ELF-1 (cell line): ENCODE results near the gene SALL4.
"Not testable (repeated sequence)": the region's sequence is repeated elsewhere in the genome, so short reads cannot be mapped to it uniquely, and the experiment has no call there.

ENCODE experiments used
- DNase-seq: peaks from one replicate; pipeline ENCODE4 v3.0.0-alpha.2; 2016; ENCODE audit warnings: low read depth, low spot score

Gene SALL4

DNA sequence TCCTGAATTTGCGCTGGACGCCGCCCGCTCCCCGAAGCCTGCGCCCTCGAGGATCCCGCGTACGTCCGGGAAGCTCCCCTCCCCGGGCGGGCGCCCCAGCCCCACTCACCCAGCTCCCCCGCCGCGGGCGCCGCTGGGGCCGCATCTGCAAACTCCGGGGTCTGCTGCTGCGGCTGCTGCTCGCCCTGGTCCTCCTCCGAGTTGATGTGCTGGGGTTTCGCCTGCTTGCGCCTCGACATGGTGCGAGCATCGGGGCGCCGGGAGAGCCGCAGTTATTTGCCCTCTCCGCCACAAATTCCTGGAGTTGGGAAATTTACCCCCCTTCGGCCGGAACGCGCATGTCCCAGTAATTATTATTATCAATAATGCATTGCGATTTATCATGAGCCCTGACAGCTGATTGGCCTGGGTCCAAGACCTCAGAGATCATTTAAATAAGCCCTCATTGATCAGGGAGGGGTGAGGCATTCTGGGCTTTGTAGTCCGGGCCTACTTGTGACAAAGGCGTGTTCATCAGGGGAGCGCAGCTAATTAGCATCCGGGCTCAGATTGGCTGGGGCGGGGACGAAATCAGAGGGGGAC lies at the start of gene SALL4:
Gene SALL4 (minus strand): TSS at position 352 of the 582 bp plus-strand sequence. CDS start 113 bp downstream, at position 239.
- peak; percentile 93 for DNase-seq

DNA sequence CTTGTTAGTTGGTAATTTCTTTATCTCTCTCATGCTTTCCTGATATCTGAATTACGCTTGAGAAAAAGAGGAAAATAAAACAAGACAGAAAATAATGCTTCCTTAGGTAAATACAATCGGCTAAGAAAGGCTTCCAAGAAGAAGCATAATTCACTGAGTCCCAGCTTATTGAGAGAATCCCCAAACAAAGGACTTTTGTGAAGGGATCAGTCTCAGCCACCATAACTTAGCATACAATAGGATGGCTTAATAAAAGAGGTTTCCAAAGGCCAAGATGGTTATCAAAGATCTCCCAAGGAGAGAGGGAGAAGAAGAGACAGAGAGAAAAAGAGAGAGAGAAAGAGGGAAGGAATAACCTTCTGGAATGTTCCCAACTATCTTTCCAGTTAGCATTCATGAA lies 46.0 kb upstream of the SALL4 start:
- no peak for DNase-seq

DNA sequence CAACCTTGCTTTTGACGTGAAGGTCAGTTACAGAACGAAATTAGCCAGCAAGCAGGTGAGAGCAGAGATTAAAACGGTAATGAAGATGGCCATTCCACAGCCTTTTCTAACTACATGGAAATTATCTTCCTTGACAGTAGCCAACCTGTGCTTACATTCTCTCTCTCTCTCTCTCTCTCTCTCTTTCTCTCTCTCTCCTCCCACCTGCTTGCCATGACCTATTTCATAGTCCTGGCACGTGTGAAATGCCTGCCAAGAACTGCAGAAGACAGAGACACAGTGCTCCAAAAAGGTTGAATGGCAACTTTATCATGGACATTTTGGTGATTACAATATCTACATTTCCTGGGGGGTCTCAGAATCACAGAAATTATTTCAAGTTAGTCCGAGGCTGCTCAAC lies 38.5 kb upstream of the SALL4 start:
- DNase-seq = no peak

DNA sequence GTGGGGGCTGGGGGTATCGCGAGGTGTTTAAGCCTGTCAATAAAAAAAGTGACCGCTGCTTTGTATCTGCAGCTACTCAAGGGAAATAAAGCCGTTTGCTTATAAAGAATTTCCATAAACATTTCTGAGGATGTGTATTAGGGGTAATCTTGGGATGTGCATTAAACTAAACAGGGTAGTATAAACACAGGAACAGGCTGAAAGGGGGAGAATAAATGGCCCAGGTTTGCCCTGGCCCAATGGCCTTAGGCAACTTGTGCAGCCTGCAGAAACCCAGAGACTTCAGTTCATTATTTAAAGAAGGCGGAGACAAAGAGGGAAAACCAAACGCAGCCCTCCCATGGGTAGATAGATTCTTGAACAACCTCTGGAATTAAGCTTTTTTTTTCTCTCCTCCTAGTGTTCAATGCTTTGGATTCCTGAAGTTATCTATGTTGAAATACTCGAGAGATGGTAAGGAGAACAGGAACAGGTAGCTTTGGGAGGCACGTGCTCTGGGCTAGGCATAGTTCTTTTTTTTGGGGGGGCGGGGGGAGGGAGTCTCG lies 35.6 kb upstream of the SALL4 start:
- peak; percentile 44 for DNase-seq

DNA sequence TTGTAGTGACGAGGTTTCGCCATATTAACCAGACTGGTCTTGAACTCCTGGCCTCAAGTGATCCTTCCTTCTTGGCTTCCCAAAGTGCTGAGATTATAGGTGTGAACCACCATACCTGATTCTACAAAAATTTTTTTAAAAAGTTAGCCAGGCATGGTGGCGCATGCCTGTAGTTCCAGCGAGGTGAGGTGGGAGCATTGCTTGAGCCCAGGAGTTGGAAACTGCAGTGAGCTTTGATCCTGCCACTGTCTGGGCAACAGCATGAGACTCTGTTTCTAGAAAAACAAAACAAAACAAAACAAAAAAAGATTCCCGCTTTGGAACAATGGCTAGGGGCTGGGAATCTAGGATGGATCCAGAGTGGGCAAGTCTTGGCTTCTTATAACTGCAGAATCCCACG lies 35.1 kb upstream of the SALL4 start:
- no peak for DNase-seq

DNA sequence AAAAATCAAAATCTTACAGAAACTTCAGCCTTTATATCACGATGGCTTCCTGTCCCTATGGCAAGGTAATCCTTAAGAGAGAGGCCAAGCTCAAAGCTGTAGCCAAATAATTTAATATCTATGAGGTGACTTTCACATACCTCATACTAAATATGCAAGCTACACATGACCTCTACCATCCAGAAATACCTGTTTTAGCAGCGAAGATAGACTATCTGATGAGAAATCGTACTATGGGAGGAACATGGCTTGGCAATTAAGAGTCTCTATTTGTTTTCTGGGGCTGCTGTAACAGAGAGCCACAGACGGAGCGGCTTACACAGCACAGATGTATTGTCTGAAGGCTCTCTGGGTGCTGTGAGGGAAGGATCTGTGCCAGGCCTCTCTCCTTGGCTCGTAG lies 31.0 kb upstream of the SALL4 start:
- no peak for DNase-seq

DNA sequence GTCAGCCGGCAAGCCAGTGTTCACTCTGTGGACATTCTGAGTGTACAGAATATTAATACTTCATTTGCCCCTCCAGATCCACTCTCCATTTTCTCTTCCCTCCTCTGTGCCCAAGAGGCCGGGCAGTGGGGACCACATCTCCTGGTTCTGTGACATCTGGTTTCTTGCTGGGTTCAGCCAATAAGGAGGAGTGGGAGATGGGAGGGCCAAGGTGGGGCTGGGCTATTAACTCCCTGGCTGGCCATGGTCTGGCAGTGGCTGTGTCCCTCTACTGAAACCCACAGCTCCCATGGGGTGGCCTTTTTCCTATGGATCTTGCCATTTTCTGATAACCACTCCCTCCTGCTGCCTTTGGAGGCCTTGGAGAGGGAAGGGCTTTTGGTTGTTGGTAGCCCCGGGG lies 30.0 kb upstream of the SALL4 start:
- no peak for DNase-seq

DNA sequence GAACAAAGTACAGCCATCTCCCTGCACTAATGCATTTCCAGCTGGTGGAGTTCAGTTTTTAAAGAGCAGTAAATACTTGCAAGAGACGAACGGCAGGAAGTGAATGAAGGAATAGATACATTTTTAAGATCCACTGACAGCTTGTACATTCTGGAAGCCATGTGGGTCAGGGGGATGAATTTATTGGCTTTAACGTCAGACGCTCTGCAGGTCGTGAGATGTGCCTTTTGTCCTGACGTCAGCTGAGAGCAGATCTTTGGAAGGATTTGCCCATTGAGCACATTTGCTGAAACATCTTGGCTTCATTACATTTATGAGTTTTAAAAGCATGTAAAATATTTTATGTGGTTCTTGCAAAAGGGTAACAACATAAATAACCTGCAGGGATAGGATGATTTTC lies 29.5 kb upstream of the SALL4 start:
- no peak for DNase-seq

DNA sequence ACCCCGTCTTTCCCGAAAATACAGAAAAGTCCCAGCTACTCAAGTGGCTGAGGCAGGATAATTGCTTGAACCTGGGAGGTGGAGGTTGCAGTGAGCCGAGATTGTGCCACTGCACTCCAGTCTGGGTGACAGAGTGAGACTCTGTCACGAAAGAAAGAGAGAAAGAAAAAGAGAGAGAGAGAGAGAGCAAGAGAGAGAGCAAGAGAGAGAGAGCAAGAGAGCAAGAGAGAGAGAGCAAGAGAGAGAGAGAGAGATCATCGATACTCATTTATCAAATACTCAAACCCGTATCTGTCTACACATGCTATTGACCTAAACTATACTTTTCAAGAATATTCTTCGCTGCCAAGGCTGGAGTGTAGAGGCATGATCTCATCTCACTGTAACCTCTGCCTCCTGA lies 28.2 kb upstream of the SALL4 start:
- no peak for DNase-seq

DNA sequence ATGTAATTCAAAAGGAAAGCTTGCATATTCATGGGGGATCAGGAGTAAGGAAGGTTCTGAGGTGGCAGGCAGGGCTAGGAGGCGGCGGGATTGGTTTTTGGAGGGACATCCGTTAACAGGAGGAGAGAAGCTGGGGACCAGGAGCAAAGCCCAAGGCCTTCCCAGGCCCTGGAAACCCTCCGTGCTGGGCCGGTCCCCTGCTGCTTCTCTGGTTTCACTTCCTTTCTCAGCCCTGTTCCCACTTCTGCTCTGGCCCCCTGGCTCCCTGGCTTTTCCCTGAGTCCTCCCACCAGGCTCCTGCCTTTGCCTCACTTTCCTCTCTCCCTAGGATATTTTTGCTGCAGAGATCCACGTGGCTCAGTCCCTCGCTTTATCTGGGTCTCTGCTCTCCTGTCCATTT lies 26.4 kb upstream of the SALL4 start:
- DNase-seq = peak; percentile 33

DNA sequence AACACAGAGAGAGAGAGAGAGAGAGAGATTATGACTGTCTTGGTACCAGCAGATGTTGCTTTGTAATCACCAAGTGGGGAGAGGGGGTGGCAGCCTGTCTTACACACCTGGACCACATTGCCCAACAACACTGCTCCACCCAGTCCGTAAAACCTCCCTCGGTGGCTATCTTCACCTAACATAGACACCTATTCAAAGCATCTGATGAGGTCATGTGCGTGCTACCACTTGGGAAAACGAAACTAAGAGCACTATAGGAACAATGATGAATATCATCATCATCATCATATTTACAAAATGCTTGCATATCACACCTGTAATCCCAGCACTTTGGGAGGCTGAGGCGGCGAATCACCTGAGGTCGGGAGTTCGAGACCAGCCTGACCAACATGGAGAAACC lies 24.1 kb upstream of the SALL4 start:
- no peak for DNase-seq

DNA sequence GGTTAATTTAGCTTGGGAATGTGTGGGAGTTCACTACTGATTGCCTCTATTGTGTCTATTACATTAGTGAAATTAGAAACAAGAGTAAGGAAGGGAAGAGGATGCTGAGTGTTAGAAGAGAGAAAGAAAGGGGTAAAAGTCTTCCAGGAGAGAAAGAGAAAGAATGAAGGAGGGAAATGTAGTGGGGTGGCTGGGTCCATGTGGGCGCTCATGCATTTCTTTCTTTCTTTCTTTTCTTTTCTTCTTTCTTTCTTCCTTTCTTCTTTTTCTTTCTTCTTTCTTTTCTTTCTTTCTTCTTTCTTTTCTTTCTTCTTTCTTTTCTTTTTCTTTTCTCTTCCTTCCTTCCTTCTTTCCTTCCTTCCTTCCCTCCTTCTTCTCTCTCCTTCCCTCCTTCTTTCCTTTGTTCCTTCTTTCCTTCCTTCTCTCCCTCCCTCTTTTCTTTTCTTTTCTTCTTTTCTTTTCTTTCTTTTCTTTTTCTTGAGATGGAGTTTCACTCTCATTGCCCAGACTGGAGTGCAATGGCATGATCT lies 16.2 kb upstream of the SALL4 start:
- DNase-seq = no peak

DNA sequence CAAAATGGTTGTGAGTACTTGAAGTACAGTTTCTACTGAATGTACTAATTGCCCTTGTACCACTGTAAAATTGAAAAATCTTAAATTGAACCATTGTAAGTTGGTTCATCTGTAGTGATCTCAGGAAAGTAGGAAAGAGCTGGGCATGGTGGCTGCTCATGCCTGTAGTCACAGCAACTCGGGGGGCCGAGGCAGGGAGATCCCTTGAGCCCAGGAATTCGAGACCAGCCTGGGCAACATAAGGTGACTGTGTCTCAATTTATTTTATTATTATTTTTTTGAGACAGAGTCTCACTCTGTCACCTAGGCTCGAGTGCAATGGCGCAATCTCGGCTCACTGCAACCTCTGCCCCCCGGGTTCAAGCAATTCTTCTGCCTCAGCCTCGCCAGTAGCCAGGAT lies 14.5 kb upstream of the SALL4 start:
- DNase-seq = not testable (repeated sequence)

DNA sequence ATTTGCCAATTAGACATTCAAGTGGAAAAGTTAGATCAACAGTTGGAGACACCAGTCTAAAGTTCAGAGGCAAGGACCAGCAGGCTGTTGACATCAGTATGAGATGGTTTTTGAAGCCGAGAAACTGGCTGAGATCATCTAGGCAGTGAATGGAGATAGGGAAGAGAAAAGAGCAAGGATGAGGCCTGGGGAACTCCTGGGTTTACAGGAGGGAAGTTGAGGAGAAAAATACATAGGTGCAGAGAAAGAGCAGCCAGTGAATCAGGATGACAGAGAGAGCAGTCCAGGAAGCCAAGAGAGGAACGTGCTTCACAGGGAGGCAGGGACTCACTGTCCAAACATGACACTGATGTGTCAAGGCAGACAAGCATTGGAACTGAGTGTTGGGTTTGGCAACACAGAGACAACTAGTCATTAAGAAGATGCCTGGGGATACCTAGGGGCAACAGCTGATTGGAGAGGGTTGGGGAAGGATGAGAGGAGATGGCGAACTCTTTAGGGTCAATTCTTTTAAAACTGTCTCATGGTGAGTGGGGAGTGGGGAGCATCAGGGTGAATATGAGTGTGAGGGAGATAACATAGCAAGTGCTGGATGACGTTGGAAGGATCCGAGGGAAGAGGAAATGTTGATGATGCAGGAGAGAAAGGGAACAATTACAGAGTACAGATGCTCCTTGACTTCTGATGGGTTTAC lies 13.2 kb upstream of the SALL4 start:
- no peak for DNase-seq

DNA sequence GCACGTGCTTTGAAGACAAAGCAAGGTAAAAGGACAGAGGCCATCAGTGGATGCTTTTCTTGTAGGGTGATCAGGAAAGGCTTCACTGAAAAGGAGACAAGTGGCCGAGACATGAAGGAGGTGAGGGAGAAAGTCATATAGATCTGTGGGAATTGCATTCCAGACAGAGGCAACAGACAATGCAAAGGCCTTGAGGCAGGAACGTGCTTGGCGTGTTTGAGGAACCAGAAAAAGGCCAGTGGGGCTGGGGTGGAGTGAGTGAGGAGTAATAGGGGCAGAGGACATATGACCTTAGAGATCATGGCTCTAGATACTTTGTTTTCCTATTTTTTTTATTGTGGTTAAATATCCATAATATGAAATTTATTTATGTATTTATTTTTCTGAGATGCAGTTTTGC lies 10.5 kb upstream of the SALL4 start:
- DNase-seq = peak; percentile 51

DNA sequence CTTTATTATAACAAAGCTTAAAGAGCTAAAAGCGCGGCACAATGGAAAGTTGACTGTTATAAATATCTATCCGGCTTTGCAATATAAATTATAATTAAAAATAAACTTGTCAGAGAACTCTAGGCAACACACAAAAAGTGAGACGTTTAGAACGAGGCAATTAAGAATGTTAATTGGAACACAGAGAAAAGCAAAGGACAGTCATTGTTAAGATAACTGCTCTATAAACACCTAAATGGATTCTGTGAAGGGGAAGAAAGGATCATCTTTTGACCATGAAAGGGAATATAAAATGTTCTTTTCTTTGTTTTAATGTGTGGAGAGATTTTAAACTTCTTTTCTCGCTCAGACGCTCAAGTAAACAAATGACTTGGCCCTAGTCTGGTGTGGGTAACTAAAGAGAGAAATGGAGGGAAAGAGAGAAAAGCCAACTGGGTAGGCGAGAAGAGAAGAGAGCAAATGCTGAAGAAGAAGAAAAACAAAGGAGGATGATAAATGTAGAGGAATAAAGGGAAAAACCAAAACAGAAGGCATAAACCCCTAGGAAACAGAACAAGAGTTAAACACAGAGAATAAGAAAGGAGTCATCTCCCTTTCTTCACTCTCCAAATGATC lies 9.3 kb upstream of the SALL4 start:
- no peak for DNase-seq

DNA sequence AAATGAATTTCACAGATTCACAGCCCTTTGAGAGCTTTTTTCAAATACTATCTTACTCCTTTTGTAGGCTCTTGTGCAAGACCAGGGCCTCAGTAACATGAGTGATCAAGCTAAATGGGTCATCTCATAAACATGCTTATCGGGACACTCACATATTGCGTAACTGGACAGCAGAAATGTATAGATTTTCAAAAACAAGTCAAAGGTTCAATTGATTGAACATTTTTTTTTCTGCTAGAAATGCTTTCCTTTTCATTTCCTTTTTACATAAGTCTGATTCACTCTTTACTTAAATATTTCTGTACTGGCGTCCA lies 8.7 kb upstream of the SALL4 start:
- DNase-seq = no peak

DNA sequence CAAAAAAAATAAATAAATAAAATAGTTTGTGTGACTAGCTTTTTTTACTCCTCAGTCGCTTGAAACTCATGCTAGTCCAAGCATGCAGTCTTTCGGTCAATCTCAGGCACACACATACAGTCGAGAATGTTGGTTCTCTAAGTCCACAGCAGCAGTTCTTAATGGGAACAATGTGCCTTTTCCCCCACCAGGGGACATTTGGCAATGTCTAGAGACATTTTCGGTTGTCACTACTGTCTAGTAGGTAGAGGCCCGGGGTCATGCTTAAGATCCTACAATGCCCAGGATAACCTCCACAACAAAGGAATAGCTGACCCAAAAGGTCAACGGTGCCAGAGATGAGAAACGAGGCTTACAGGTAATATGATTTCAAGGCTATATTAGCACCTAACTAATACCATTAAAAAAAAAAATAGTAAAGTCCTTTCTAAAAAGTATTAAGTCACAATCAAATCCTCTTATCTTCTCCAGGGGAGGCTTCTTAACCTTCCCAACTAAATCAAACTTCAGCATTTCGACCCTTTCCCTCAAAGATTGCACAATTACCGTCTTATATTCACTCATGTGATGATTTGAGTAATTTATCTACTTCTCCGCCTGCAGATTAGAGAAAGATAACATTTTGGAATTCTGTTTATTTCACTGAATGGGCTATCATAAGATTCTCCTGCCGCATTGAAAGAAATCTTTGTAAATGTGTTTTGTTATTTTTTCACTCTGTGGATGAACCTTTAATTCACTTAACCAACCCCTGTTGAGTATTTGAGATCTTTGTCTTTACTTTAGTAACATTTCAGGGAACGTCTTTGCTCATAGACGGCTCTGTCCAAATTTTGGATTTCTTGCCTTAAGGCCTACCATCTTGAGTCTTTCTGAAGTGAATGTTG lies 8.1 kb upstream of the SALL4 start:
- DNase-seq = peak; percentile 52

DNA sequence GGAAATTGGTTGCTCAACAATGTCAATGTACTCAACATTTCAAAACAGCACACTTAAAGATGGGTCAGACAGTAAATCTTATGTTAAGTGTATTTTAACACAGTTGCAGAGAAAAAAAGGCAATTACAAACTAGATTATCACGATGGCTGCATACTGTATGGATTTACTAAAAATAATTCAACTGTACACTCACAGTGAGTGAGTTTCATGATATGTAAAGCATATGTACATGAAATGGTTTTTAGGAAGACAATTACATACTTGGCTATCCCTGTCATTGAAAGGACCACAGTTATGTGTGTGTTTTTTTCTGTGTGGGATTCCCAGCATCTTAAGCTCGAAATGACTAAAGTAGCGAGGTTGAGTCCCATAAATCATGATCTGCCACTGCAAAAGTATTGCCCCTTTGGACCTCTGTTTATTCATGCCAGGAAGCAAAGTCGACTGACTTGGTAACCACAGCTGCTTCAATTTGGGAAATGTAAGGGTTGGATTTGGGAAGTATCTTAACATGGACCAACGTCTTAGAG lies 5.5 kb upstream of the SALL4 start:
- DNase-seq = no peak

DNA sequence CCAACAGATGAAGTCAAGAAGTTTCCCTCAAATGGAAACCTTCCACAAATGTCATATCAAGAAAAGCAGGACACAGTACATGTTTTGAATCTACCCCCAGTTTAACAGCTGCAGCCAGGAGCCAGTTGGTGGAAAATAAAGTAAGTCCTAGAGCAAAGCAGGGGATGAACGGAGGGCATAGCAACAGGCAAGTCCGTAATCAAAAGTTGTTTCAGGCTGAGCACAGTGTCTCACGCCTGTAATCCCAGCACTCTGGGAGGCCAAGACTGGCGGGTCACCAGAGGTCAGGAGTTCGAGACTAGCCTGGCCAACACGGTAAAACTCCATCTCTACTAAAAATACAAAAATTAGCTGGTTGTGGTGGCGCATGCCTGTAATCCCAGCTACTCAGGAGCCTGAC lies 2.4 kb upstream of the SALL4 start:
- no peak for DNase-seq

DNA sequence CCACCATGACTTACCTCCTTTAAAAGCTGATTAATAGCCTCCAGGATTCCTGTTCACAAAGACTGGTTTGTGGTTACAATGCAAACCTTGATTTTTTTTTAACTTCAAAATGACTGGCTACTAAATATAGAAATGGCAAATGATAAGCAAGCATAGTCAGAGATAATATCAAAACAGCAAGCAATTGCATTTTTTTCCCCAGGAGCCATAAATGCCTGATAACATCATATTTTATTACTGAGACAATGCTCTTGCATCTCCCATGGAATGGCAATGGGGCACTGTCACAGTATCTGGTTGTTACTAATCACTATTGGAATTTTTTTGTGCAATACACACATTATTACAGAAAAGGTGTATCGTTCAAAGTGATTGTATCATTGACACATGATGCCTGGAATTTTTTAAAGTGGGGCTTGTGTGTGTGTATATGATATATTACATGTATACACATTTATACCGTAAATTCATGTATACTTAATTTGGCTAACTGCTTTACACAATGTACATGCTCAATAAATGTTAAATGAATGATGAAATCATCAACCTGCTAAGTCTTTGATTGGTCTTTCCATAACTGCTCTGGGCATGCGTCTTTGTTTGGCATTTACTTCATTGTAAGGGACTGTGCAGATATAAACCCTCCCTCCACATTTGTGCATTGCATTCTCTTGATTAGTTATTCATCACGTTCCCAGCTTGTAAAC lies 980 bp upstream of the SALL4 start:
- DNase-seq = no peak
